Esophagus muscularis mucosa (tissue), 4 donors: Measurements from ENCODE around the gene GPC6. TPM values are rescaled to one million over a fixed set of nuclear protein-coding genes. Genes with fewer than 3 reads are reported as not detected.

Source experiments
- DNase-seq: peaks from one replicate; pipeline ENCODE4 v3.0.0-alpha.2; 2017; ENCODE audit errors: extremely low spot score
- H3K27ac ChIP-seq, 4 donors: fragments of 200-600 bp; sonication (generic); replicated peaks in 1 of 4; 1 replicate in 3 of 4; 2 replicates in 1 of 4; pipeline ENCODE4 v1.5.1; 2016 to 2019; ENCODE audit warnings: mild to moderate bottlenecking in 1 of 4
- H3K27me3 ChIP-seq, 4 donors: fragments of 200-600 bp; sonication (generic); one replicate each; pipeline versions ENCODE4 v1.5.1 to v1.6.0; 2016 to 2019
- H3K36me3 ChIP-seq, 4 donors: fragments of 200-600 bp; sonication (generic); one replicate each; pipeline ENCODE4 v1.5.1; 2016 to 2019
- H3K4me1 ChIP-seq, 4 donors: fragments of 200-600 bp; sonication (generic); one replicate each; pipeline ENCODE4 v1.5.1; 2016 to 2019
- H3K4me3 ChIP-seq, 4 donors: fragments of 200-600 bp; sonication (generic); 1 replicate in 2 of 4; 2 replicates in 2 of 4; pipeline ENCODE4 v1.5.1; 2016 to 2019; ENCODE audit warnings: mild to moderate bottlenecking in 4 of 4, moderate library complexity in 1 of 4
- H3K9me3 ChIP-seq, 4 donors: fragments of 200-600 bp; sonication (generic); 1 replicate in 3 of 4; 2 replicates in 1 of 4; pipeline ENCODE4 v1.5.1; 2016 to 2019
- EP300 ChIP-seq: sonication (generic); formaldehyde crosslinking; IDR thresholded peaks from one replicate; pipeline ENCODE4 v1.6.1; 2017; ENCODE audit warnings: antibody characterized with exemption
- POLR2A ChIP-seq: fragments of 450-650 bp; IDR thresholded peaks from one replicate; pipeline ENCODE4 v1.6.1; 2017; ENCODE audit warnings: antibody characterized with exemption, moderate library complexity, mild to moderate bottlenecking, low read depth
- POLR2AphosphoS5 ChIP-seq, 2 donors: sonication (generic); formaldehyde crosslinking; IDR thresholded peaks; one replicate each; pipeline ENCODE4 v1.6.1; 2017; ENCODE audit warnings: antibody characterized with exemption in 2 of 2
- WGBS: methylation state at CpG from one replicate; pipeline ENCODE4 v1.1.5; 2018; 5-methylcytosine and 5-hydroxymethylcytosine counted together
- intact Hi-C: fragments of 100-400 bp; cut with DNase I; formaldehyde crosslinking; loops from one replicate; pipeline ENCODE4 v1.15.1; 2023
- total RNA-seq, 4 donors: library from RNA; depleted of rRNA; stranded (reverse); fragments of >200 nt; gene quantifications; one replicate each; pipeline versions ENCODE4 v1.1.0 to v1.2.1, GENCODE V29; 2016
- TF ChIP-seq, protein P1 (sequence below), 3 experiments: fragments of 200-600 bp in 2 of 3; fragments of 450-650 bp in 1 of 3; sonication (generic) in 2 of 3; IDR thresholded peaks; one replicate each; pipeline ENCODE4 v1.5.1; 2017 to 2019; ENCODE audit warnings: antibody characterized with exemption in 3 of 3, mild to moderate bottlenecking in 2 of 3, moderate library complexity in 1 of 3

GPC6 gene
- total RNA-seq, 4 donors from 2014 or later = 6.5 to 17.2 (median 13.5) TPM

DNA sequence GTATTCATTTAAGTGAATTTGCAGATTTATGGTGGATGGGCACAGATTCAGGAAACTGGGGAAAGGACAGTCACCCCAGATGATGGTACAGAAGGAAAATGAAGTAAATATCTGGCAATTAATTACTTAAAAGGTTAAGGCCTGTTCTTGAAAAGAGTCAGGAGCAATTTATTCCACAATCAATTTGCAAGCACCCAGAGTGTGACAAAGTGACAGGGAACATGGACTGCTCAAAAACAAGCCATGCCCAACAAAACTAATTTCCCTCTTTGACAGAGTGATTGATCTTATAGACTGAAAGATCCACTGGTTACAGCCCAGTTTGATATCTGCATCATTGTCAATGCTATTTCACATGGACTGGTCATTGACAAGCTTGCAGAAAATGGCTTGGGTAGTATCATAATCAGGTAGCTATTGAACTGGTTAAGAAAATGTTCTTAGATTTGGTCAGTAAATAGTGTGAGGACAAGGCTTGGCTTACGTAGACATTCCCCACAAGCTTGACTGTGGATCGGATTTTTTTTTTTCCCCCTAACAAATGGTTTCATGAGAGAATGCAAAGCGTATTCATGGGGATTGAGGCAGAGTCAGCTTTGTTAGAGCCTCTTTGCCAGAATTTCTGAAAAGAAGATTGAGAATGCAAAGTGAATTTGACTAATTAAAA, 584.6 kb downstream of the GPC6 start:
- Histone ChIP-seq H3K36me3 (no peaks in the 10 kb centered on the region), H3K4me1 (no peaks in the 10 kb centered on the region), H3K9me3 (no peaks in the 10 kb centered on the region), H3K27me3 (no peaks in the 10 kb centered on the region), H3K4me3 (no peak overlapping the region), H3K27ac (no peak overlapping the region)
- no peak for DNase-seq
- TF ChIP-seq POLR2AphosphoS5 (IDR thresholded peaks at IDR 0.05) = no peak
- no peak for TF ChIP-seq EP300
- TF ChIP-seq, protein P1, sequence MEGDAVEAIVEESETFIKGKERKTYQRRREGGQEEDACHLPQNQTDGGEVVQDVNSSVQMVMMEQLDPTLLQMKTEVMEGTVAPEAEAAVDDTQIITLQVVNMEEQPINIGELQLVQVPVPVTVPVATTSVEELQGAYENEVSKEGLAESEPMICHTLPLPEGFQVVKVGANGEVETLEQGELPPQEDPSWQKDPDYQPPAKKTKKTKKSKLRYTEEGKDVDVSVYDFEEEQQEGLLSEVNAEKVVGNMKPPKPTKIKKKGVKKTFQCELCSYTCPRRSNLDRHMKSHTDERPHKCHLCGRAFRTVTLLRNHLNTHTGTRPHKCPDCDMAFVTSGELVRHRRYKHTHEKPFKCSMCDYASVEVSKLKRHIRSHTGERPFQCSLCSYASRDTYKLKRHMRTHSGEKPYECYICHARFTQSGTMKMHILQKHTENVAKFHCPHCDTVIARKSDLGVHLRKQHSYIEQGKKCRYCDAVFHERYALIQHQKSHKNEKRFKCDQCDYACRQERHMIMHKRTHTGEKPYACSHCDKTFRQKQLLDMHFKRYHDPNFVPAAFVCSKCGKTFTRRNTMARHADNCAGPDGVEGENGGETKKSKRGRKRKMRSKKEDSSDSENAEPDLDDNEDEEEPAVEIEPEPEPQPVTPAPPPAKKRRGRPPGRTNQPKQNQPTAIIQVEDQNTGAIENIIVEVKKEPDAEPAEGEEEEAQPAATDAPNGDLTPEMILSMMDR (IDR thresholded peaks at IDR 0.05) = no peak
- TF ChIP-seq POLR2A = no peak
- 77% methylated on average over 3 of the region's 3 CpGs for WGBS
- intact Hi-C loops = no loop called here

DNA sequence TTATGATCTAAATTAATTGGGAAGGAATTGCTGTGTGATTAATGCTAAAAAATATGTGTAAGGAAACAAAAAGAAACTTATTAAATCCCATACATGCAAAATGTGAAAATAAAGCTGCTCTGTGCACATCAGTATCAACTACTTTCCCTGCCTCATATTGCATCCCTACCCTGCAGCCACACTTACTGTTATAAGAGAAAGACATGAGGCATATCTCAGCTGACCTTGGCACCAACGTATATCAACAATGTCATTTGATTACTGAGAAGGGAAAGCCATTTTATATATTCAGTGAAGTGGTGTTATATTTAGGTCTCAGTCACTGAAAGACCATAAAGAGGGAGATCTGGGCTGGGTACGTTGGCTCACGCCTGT, 585.1 kb downstream of the GPC6 start:
- no peak overlapping the region for H3K27ac ChIP-seq
- WGBS = 49% methylated on average over 2 of the region's 3 CpGs
- intact Hi-C loops = no loop called here

GRCh38 chr13:93814658-93815057, 588.1 kb downstream of the GPC6 start:
- no peaks in the 10 kb centered on the region for H3K27me3 ChIP-seq
- DNase-seq = no peak
- intact Hi-C loops = no loop called here

More for the DNA sequence above, 585.1 kb downstream of the GPC6 start:
- Histone ChIP-seq H3K9me3 (no peaks in the 10 kb centered on the region), H3K36me3 (no peaks in the 10 kb centered on the region), H3K4me3 (no peak overlapping the region), H3K27me3 (no peaks in the 10 kb centered on the region), H3K4me1 (no peaks in the 10 kb centered on the region)
- no peak for DNase-seq
- no peak for TF ChIP-seq POLR2AphosphoS5 (IDR thresholded peaks at IDR 0.05)
- no peak for TF ChIP-seq EP300
- TF ChIP-seq, protein P1 (IDR thresholded peaks at IDR 0.05) = no peak
- TF ChIP-seq POLR2A = no peak

DNA sequence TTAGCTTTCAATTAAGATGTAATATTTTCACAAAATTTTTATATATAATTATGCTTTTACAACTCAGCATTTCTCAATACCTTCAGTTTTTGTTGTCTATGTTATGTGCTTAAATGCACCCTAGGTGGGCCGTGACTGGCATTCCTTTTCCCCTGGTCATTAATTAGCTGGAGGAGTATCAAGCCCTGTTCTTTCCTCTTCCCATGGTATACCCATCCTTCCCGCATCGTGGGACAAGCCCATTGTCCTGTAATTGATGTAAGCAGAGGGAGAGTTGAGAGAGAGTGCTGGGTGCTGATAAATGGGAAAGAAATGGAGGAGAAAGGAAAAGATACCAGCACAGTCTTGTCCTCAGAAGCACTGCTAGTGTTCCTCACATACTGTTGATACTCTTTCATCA, 591.7 kb downstream of the GPC6 start:
- no peak overlapping the region for H3K4me3 ChIP-seq
- intact Hi-C loops = no loop called here
- no peak for DNase-seq
- H3K27ac ChIP-seq = no peak overlapping the region
- H3K27me3 ChIP-seq = no peaks in the 10 kb centered on the region
- H3K36me3 ChIP-seq = no peaks in the 10 kb centered on the region
- 90% methylated on average over 3 of the region's 3 CpGs for WGBS
- H3K9me3 ChIP-seq = no peaks in the 10 kb centered on the region
- no peak for TF ChIP-seq EP300
- TF ChIP-seq POLR2AphosphoS5 (IDR thresholded peaks at IDR 0.05) = no peak
- TF ChIP-seq, protein P1 (IDR thresholded peaks at IDR 0.05) = no peak
- TF ChIP-seq POLR2A = no peak
- no peaks in the 10 kb centered on the region for H3K4me1 ChIP-seq

More at GRCh38 chr13:93814658-93815057, 588.1 kb downstream of the GPC6 start:
- Histone ChIP-seq H3K4me3 (no peak overlapping the region), H3K4me1 (no peaks in the 10 kb centered on the region), H3K36me3 (no peaks in the 10 kb centered on the region), H3K27ac (no peak overlapping the region), H3K9me3 (no peaks in the 10 kb centered on the region)
- WGBS = 81% methylated on average over 3 of the region's 3 CpGs
- TF ChIP-seq, protein P1 (IDR thresholded peaks at IDR 0.05) = no peak
- TF ChIP-seq EP300 (no peak), POLR2AphosphoS5 (IDR thresholded peaks at IDR 0.05) (no peak), POLR2A (no peak)
